Kidney (tissue), 14 donors: ENCODE data around the gene PRKACA. TPM values are rescaled to one million over a fixed set of nuclear protein-coding genes. Genes with fewer than 3 reads are reported as not detected.

ENCODE experiments used
- DNase-seq, 5 donors: peaks; one replicate each; pipeline ENCODE4 v3.0.0-alpha.2; 2013 to 2020
- FAIRE-seq: peaks from 2 replicates; lab custom pipeline; 2012; peaks lifted over from hg19 to GRCh38; lab: Jason Lieb, UNC
- H3K27ac ChIP-seq, 2 donors: one replicate each; pipeline ENCODE4 v1.7.0; 2013; ENCODE audit warnings: low read depth in 2 of 2, low read length in 2 of 2, inconsistent platforms in 1 of 2
- H3K27me3 ChIP-seq: one replicate; pipeline ENCODE4 v1.7.1; 2013; ENCODE audit warnings: low read length, inconsistent platforms; ENCODE audit not compliant: control insufficient read depth, insufficient read depth
- H3K36me3 ChIP-seq, 3 donors: one replicate each; pipeline versions ENCODE4 v1.7.0 to v1.7.1; 2013; ENCODE audit warnings: low read length in 3 of 3, control low read depth in 1 of 3, inconsistent platforms in 1 of 3; ENCODE audit not compliant: insufficient read depth in 3 of 3, control insufficient read depth in 2 of 3
- H3K4me1 ChIP-seq, 3 donors: one replicate each; pipeline versions ENCODE4 v1.7.0 to v1.7.1; 2013; ENCODE audit warnings: low read length in 3 of 3, inconsistent platforms in 1 of 3, low read depth in 1 of 3; ENCODE audit not compliant: control insufficient read depth in 2 of 3, insufficient read depth in 2 of 3
- H3K4me3 ChIP-seq, 3 donors: one replicate each; pipeline versions ENCODE4 v1.7.0 to v1.8.1; 2013; ENCODE audit warnings: low read length in 3 of 3, control low read depth in 1 of 3, inconsistent platforms in 1 of 3
- H3K9ac ChIP-seq, 3 donors: one replicate each; pipeline versions ENCODE4 v1.7.0 to v1.7.1; 2013; ENCODE audit warnings: low read length in 3 of 3, control low read depth in 1 of 3, inconsistent platforms in 1 of 3
- H3K9me3 ChIP-seq, 3 donors: one replicate each; pipeline versions ENCODE4 v1.7.0 to v1.7.1; 2013; ENCODE audit warnings: low read length in 3 of 3, control low read depth in 1 of 3, inconsistent platforms in 1 of 3; ENCODE audit not compliant: control insufficient read depth in 2 of 3, insufficient read depth in 1 of 3
- CTCF ChIP-seq: IDR thresholded peaks from 3 replicates; pipeline ENCODE4 v1.5.1; 2012; ENCODE audit warnings: mild to moderate bottlenecking, moderate library complexity, borderline replicate concordance; ENCODE audit not compliant: insufficient read depth; ENCODE audit errors: extremely low read depth
- intact Hi-C: fragments of 100-400 bp; cut with DNase I; formaldehyde crosslinking; loops from one replicate; pipeline ENCODE4 v1.11.1; 2022
- polyA plus RNA-seq: library from polyadenylated mRNA; stranded (reverse); fragments of 350-450 nt; fragmentation: Illumina TruSeq; extraction: RNeasy Lipid Tissue Mini Kit (QIAGEN cat#74804); gene quantifications from one replicate; pipeline ENCODE4 v1.2.3, GENCODE V29; 2014; ENCODE audit warnings: low read depth, low replicate concordance; ENCODE audit not compliant: insufficient read depth
- total RNA-seq: library from RNA; stranded (reverse); fragmentation: NEBNext Ultra II Directional; extraction: Animal tissue kit (Norgen Biotek cat#: 25700); gene quantifications from one replicate; pipeline ENCODE4 v1.2.1, GENCODE V29; 2021
- donor health status: control.
- donor health status: control.
- donor health status: control.
- donor health status: control.
- donor health status: control.
- donor health status: DM: yes; HTN: yes; CAD: no.
- donor health status: Normal renal cell carcinoma (clear cell type).

Gene PRKACA
- total and polyA plus RNA-seq, 2 donors from 2014 or later: 51.4 to 92.3 TPM

GRCh38 chr19:14145381-14145780, 27.8 kb upstream of the PRKACA start:
- DNase-seq: no peak
- H3K27ac ChIP-seq: no peak overlapping the region
- peaks cover 0 to 11% (median 0%) of the 10 kb centered on the region in 3 donors for H3K4me1 ChIP-seq
- intact Hi-C loops: no loop called here
- no peak for FAIRE-seq
- H3K4me3 ChIP-seq: no peak overlapping the region
- H3K9ac ChIP-seq: no peak overlapping the region
- H3K36me3 ChIP-seq: no peaks in the 10 kb centered on the region
- H3K27me3 ChIP-seq: no peaks in the 10 kb centered on the region
- no peak for TF ChIP-seq CTCF
- H3K9me3 ChIP-seq: no peaks in the 10 kb centered on the region

GRCh38 chr19:14142262-14143190, 25.0 kb upstream of the PRKACA start:
- intact Hi-C loops: no loop called here
- DNase-seq (no peak), FAIRE-seq (no peak)
- Histone ChIP-seq H3K27ac (no peak overlapping the region), H3K4me1 (peaks cover 0 to 3% (median 0%) of the 10 kb centered on the region in 3 donors), H3K4me3 (no peak overlapping the region), H3K9ac (no peak overlapping the region), H3K36me3 (no peaks in the 10 kb centered on the region), H3K9me3 (no peaks in the 10 kb centered on the region), H3K27me3 (no peaks in the 10 kb centered on the region)
- no peak for TF ChIP-seq CTCF

- DNase-seq: no peak
- Histone ChIP-seq H3K36me3 (no peaks in the 10 kb centered on the region), H3K27me3 (no peaks in the 10 kb centered on the region), H3K27ac (no peak overlapping the region), H3K4me3 (no peak overlapping the region), H3K9me3 (no peaks in the 10 kb centered on the region), H3K9ac (no peak overlapping the region), H3K4me1 (peaks cover 0 to 6% (median 0%) of the 10 kb centered on the region in 3 donors)
- no peak for TF ChIP-seq CTCF
- FAIRE-seq: no peak
- intact Hi-C loops: no loop called here
Observed at GRCh38 chr19:14141041-14141440, 23.5 kb upstream of the PRKACA start.
